Liver (tissue), 3 donors: ENCODE measurements around the gene CACYBP.

Experiments used
- GABPA ChIP-seq, 2 donors: IDR thresholded peaks in 1 of 2; conservative IDR thresholded peaks in 1 of 2; 2 replicates each; pipeline ENCODE4 v1.6.1; 2016; ENCODE audit warnings: antibody characterized with exemption in 2 of 2, mild to moderate bottlenecking in 1 of 2, moderate library complexity in 1 of 2
- HNF4G ChIP-seq: IDR thresholded peaks from 2 replicates; pipeline ENCODE4 v1.6.1; 2016; ENCODE audit warnings: antibody characterized with exemption
- JUND ChIP-seq, 2 donors: IDR thresholded peaks; 2 replicates each; pipeline ENCODE4 v1.6.1; 2016; ENCODE audit warnings: antibody characterized with exemption in 2 of 2
- TF ChIP-seq, protein P1 (sequence below): fragments of 150-350 bp; IDR thresholded peaks from 2 replicates; pipeline ENCODE4 v1.5.1; 2017; ENCODE audit warnings: improper control_type of control experiment, low read depth, low read length; ENCODE audit not compliant: missing input control
- TF ChIP-seq, protein P2 (sequence below): IDR thresholded peaks from 2 replicates; pipeline ENCODE4 v1.6.1; 2016; ENCODE audit warnings: antibody characterized with exemption
- TF ChIP-seq, protein P3 (sequence below): IDR thresholded peaks from 2 replicates; pipeline ENCODE4 v1.6.1; 2016; ENCODE audit warnings: antibody characterized with exemption, mild to moderate bottlenecking
- TF ChIP-seq, protein P4 (sequence below): IDR thresholded peaks from 2 replicates; pipeline ENCODE4 v1.6.1; 2016; ENCODE audit warnings: antibody characterized with exemption
- donor health status: healthy.
- donor health status: healthy.

DNA sequence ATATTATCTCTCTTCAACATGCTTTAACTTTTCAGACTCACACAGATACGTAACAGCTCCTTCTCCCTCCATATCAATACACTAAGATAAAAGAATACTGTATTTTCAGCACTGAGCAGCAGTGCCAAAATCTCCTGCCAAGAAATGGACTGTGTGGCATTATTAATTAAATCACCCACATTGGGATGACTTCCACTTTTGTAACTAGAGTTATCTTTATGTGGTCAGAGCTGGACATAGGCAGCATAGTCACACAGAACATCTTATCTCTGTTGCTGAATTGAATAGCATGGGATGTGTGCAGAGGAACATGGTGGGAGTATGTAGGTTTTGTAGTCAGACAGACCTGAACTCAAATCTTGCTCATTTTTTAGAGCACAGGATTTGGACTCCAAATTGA, 41.4 kb upstream of the CACYBP start:
- TF ChIP-seq, protein P1, sequence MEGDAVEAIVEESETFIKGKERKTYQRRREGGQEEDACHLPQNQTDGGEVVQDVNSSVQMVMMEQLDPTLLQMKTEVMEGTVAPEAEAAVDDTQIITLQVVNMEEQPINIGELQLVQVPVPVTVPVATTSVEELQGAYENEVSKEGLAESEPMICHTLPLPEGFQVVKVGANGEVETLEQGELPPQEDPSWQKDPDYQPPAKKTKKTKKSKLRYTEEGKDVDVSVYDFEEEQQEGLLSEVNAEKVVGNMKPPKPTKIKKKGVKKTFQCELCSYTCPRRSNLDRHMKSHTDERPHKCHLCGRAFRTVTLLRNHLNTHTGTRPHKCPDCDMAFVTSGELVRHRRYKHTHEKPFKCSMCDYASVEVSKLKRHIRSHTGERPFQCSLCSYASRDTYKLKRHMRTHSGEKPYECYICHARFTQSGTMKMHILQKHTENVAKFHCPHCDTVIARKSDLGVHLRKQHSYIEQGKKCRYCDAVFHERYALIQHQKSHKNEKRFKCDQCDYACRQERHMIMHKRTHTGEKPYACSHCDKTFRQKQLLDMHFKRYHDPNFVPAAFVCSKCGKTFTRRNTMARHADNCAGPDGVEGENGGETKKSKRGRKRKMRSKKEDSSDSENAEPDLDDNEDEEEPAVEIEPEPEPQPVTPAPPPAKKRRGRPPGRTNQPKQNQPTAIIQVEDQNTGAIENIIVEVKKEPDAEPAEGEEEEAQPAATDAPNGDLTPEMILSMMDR: no peak
- TF ChIP-seq, protein P2, sequence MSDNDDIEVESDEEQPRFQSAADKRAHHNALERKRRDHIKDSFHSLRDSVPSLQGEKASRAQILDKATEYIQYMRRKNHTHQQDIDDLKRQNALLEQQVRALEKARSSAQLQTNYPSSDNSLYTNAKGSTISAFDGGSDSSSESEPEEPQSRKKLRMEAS: no peak
- TF ChIP-seq, protein P3, sequence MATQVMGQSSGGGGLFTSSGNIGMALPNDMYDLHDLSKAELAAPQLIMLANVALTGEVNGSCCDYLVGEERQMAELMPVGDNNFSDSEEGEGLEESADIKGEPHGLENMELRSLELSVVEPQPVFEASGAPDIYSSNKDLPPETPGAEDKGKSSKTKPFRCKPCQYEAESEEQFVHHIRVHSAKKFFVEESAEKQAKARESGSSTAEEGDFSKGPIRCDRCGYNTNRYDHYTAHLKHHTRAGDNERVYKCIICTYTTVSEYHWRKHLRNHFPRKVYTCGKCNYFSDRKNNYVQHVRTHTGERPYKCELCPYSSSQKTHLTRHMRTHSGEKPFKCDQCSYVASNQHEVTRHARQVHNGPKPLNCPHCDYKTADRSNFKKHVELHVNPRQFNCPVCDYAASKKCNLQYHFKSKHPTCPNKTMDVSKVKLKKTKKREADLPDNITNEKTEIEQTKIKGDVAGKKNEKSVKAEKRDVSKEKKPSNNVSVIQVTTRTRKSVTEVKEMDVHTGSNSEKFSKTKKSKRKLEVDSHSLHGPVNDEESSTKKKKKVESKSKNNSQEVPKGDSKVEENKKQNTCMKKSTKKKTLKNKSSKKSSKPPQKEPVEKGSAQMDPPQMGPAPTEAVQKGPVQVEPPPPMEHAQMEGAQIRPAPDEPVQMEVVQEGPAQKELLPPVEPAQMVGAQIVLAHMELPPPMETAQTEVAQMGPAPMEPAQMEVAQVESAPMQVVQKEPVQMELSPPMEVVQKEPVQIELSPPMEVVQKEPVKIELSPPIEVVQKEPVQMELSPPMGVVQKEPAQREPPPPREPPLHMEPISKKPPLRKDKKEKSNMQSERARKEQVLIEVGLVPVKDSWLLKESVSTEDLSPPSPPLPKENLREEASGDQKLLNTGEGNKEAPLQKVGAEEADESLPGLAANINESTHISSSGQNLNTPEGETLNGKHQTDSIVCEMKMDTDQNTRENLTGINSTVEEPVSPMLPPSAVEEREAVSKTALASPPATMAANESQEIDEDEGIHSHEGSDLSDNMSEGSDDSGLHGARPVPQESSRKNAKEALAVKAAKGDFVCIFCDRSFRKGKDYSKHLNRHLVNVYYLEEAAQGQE: no peak
- TF ChIP-seq, protein P4, sequence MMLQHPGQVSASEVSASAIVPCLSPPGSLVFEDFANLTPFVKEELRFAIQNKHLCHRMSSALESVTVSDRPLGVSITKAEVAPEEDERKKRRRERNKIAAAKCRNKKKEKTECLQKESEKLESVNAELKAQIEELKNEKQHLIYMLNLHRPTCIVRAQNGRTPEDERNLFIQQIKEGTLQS: no peak
- TF ChIP-seq HNF4G (no peak), GABPA (IDR thresholded peaks at IDR 0.05 in 1 of 2, conservative IDR thresholded peaks at IDR 0.05 in 1 of 2) (no peak), JUND (IDR thresholded peaks at IDR 0.05) (no peak)
